Measurements from ENCODE around the gene TOMM20.

- TF ChIP-seq, protein P1, sequence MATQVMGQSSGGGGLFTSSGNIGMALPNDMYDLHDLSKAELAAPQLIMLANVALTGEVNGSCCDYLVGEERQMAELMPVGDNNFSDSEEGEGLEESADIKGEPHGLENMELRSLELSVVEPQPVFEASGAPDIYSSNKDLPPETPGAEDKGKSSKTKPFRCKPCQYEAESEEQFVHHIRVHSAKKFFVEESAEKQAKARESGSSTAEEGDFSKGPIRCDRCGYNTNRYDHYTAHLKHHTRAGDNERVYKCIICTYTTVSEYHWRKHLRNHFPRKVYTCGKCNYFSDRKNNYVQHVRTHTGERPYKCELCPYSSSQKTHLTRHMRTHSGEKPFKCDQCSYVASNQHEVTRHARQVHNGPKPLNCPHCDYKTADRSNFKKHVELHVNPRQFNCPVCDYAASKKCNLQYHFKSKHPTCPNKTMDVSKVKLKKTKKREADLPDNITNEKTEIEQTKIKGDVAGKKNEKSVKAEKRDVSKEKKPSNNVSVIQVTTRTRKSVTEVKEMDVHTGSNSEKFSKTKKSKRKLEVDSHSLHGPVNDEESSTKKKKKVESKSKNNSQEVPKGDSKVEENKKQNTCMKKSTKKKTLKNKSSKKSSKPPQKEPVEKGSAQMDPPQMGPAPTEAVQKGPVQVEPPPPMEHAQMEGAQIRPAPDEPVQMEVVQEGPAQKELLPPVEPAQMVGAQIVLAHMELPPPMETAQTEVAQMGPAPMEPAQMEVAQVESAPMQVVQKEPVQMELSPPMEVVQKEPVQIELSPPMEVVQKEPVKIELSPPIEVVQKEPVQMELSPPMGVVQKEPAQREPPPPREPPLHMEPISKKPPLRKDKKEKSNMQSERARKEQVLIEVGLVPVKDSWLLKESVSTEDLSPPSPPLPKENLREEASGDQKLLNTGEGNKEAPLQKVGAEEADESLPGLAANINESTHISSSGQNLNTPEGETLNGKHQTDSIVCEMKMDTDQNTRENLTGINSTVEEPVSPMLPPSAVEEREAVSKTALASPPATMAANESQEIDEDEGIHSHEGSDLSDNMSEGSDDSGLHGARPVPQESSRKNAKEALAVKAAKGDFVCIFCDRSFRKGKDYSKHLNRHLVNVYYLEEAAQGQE (IDR thresholded peaks at IDR 0.05; ENCODE audit: insufficient read depth in 1 of 2, low read depth in 2 of 2, low read length in 2 of 2) = no peak
- TF ChIP-seq TAF1 (IDR thresholded peaks at IDR 0.05; ENCODE audit: borderline replicate concordance, insufficient read depth, low read length) (no peak), SIN3A (IDR thresholded peaks at IDR 0.05; ENCODE audit: borderline replicate concordance, insufficient read depth, low read length) (no peak)
These were observed 4.4 kb upstream of the TOMM20 start for GRCh38 chr1:235133086-235133485.
